Femur (tissue), 1 donor: ENCODE results near the gene RNF151.
"Not testable (repeated sequence)": the region's sequence is repeated elsewhere in the genome, so short reads cannot be mapped to it uniquely, and the experiment has no call there.

Experiments used
- DNase-seq: peaks from one replicate; pipeline ENCODE4 v3.0.0-alpha.2; 2017

The RNF151 gene

DNA sequence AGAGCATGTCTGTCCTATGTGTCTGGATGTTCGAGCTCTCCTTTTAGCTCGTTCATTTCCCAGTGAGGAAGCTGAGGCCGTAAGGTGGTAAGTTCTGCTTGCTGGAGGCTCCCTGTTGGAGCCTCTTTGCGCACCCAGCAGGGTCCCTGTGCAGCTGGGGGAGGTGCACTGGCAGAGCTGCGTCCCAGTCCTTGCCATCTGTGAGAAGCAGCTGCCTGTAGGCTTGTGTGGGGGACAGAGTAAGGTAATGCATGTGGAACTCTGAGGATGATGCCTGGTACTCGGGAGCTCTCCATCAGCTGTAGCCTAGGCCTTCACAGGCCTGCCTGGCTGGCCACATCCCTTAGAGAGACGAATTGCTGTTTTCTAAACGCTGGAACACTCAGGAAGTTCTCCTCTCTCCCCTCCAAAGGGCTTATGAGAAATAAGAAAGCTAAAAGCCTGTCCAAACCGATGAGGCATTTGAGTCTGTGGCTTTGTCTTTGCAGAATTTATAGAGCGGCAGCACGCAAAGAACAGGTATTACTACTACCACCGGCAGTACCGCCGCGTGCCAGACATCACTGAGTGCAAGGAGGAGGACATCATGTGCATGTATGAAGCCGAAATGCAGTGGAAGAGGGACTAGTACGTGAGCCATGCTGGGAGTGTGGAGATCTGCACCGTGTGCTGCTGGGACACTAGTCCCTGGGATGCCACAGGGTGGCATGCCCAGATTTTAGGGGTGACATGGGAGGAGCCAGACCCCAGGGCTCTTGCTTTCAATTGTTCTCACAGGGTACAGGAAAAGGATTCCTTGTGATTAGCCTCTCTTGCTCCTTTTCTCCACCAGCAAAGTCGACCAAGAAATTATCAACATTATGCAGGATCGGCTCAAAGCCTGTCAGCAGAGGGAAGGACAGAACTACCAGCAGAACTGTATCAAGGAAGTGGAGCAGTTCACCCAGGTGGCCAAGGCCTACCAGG lies 5.7 kb upstream of the RNF151 start:
- no peak for DNase-seq

DNA sequence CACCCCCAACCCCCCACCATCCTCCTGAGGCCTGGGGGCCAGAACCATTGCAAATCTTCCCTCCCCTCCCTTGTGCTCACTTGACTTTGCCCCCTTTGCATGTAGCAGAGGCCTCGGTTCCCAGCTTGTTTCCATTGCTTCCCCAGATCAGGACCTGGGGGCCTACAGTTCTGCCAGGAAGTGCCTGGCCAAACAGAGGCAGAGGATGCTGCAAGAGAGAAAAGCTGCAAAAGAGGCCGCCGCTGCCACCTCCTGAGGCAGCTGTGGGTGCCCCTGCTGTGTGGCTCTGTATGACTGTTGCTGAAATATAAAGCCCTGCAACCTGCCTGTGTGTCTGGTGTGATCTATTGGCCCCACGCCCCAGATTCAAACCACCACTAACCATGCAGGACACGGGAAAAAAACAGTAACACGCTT lies 5.0 kb upstream of the RNF151 start:
- no peak for DNase-seq

DNA sequence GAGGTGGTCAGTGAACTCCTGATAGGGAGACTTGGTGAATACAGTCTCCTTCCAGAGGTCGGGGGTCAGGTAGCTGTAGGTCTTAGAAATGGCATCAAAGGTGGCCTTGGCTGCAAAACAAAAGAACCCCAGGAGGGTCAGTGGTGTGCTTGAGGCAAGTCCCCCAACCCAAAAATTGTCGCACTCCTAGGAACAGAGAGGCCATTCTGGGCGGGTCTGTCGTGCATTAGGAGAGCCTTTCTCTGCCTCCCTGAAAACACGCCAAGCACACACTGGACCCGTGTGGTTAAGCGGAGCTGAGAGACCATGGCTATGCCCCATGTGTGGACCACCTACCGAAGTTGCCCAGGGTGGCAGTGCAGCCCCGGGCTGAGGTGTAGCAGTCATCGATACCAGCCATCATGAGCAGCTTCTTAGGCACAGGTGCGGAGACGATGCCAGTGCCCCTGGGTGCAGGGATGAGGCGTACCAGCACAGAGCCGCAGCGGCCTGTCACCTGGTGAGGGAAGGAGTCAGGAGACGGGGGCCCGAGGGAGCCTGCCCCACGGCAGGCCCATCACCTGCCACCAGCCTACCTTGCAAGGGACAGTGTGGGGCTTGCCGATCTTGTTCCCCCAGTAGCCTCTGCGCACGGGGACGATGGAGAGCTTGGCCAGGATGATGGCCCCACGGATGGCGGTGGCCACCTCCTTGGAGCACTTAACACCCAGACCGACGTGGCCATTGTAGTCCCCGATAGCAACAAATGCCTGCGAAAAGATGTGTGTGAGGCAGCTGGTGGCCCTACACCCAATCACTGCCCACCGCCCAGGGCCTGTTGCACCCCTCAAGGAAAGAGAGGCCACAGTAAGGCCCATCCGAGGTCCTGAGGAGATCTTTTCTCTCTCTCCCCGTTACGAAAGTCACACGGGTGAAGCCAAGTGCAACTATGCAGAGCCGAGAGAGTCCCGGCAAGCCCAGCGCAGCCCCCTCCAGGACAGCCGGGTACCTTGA lies 4.2 kb upstream of the RNF151 start:
- DNase-seq: not testable (repeated sequence)

DNA sequence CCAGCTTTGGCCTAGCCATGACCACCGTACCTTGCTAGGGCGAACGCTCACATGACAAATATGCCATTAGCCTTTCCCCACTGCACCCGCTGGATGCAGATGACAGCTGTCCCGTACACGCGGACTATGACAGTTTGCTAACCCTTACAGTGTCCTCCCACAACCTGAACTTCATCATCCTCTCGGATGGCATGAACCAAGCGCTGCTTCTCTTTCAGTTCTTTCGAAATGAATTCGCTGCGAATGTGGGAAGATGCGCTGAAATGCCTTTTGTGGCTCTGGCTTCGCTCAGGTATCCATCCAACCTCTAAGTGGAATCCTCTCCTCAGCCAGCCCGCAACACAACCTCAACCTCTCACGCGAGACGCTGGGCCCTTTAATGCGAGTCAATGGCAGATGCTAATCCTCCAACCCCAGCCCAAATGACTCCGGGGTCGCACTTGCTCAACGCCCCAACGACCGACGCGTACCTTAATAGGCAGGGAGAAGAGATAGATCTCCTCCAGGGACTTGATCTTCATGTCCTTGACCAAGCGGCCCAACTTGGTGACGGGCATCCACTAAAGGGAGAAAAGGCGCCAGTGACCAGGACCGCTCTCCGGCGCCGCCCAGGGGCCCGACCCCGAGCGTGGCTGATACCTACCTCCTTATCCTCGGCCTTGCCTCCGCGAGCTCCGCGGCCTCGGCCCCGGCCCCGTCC lies 2.7 kb upstream of the RNF151 start:
- DNase-seq: peak; percentile 65

DNA sequence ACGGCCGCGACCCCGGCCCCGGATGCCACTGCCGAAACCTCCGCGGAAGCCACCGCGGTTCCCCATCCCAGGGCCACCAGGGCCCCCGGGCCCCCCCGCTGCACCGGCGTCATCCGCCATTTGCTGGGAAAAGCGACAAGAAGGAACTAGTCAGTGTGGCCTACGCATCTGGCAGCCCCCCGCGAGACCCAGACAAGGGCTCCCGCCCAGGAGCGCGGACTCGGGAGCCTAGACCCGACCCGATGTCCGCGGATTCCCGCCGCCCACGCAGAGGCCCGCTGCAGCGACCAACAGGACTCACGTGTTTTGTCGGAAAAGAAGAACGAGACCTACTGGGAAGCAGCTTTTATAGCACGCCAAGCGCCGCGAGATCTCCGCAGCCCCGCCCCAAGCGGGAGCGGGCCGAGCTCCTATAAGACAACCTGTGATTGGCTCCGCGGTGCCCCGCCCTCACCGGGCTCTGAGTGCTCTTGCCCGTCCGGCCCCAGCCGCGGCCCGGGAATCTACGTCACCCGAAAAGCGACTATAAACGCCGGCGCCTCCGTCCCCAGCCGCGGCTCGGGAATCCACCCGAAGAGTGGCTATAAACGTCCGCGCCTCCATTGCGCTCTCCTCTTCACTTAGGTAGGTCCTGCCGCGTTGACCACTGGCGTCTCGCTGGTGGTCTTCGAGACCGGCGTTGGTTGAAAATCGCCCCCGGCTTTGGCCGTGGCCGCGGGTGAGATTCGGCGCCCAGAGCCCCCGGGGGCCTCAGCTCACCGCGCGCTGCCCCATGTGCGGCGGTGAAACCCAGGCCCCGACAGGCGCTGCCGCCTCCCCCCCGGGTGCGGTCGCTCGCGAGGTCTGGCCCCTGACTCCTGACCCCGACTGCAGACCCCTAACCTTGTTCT lies 1.9 kb upstream of the RNF151 start, which contains the start of gene RPS2:
Gene RPS2, minus strand, starts transcription at position 321 of the 890 bp plus-strand sequence. Its CDS starts 201 bp downstream, at position 120.
- DNase-seq: peak; percentile 99

DNA sequence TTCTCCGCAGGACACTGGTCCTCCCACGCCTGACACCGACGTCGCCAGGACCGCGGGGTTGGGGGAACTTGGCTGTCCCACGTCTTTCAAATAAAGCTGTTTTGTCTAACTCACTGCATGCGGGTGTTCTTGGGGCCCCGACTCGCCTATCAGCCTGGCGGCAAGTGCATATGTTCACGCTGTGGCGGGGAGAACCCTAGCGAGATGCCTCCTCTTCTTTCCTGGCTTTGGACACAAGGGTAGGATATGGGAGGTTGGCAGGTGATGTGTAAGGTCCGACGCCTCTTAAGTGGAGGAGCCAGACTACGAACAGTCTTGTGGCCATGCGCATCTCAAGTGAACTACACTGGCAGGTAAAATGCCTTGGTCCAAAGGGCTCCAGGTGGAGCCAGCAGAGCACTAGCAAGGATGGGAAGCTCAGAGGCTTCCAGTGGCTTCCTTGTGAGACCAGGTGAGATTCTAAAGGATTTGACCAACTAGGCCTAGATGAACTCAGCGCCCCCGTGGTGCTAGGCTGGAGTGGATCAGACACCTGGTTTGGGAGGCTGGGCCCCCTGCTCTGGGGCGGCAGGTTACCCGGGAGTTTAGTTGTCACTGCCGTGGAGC lies 1.2 kb upstream of the RNF151 start:
- no peak for DNase-seq

DNA sequence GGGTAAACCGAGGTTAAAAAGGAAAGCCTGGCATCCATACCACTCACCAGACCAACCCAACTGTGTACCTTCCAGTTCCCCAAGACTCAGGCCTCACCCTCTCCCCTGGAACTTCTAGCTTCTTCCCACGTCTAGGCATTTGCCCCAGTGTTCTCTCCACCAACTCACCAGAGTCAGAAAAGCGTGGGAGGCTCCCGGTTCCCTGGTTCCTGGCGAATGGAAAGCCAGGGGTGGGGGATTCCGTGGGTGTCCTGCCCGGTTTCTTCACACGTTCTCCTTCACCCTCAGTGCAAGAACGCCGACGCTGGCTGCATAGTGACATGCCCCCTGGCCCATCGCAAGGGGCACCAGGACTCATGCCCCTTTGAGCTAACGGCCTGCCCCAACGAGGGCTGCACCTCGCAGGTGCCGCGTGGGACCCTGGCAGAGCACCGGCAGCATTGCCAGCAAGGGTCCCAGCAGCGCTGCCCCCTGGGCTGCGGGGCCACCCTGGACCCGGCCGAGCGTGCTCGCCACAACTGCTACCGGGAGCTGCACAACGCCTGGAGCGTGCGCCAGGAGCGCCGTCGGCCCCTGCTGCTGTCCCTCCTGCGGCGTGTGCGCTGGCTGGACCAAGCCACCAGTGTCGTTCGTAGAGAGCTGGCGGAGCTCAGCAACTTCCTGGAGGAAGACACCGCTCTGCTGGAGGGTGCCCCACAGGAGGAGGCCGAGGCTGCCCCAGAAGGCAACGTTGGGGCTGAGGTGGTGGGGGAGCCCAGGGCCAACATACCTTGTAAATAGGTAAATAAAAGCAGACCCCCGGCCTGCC lies 1.7 kb downstream of the RNF151 start:
- no peak for DNase-seq

DNA sequence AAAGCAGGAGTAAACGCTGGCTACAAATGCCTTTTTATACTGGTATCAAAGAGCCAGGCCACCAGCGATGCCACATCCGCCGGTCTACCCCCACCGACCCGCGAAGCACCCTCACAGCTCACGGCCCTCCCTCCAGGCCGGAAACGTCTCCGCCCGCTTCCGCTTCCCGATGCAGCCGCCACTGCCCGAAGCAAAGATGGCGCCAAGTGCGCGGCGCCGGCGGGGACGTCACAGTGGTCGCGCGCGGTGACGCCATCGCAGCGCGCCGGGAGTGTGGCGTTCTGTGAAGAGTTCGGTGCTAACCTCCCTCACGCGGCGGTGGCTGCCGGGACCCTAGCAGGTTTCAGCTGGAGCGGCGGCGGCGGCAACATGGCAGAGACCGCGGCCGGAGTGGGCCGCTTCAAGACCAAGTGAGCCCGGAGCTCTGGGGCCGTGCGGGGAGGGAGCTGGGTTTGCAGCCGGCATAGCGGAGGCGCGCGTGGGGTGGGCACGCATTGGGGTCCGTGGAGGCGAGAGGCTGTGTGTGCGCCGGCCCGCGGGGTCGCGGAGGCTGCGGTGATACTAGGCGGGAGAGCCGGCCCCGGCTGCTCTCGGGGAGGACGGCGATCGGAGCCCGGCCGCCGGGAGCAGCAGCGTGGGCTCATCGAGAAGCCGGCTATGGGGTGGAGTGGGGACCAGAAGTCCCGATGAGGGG lies 5.3 kb downstream of the RNF151 start, which contains the start of gene TBL3:
Gene TBL3, plus strand, starts transcription at position 258 of the 694 bp plus-strand sequence. Its CDS starts 112 bp downstream, at position 370.
- DNase-seq: peak; percentile 97

DNA sequence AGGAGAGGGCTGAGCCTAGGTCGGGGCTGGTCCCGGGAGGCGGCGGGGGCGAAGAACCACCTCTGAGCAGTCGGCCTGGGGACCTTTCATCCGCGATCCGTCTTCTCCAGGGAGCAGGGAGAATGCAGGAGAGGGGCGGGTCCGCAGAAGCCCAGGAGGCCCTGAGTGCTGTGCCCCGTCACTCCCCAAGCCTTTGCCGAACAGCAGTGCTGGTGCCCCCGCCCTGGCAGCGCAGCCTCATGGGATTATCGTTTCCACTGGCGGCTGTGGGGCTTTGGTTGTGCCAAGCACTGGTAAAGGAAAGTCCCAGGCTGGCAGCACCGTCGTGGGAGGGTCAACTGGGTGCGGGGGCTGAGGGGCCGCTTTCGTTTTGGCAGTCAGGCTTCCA lies 5.8 kb downstream of the RNF151 start:
- no peak for DNase-seq

DNA sequence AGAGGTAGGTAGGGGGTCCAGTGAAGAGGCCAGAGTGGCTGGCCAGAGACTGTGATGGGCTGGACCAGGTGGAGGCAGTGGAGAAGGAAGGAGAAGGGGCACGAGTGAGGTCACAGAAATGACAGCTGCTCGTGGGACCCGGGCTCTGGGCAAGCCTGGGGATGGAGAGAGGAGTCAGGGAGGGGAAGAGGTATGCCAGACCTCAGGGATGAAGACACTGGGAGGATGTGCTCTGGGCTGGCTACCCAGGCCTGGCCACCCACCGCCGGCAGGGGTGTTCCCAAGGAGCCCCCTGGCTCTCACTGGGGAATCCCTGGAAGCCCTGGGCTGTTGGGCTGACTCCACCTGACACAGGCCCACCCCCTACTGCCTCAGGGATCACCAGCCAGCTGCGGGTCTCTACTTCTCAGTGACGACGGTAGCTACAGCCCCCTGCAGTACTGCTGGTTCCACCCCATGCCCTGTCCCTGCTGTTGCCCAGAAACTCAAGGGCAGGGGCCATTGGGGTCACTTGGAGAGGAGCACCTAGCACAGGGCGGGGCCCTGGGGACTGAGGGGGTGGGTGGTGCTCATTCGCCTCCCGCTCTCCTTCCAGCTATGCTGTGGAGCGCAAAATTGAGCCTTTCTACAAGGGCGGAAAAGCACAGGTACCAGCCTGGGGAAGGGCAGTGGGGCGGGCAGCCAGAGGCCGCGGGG lies 7.0 kb downstream of the RNF151 start:
- DNase-seq: no peak

DNA sequence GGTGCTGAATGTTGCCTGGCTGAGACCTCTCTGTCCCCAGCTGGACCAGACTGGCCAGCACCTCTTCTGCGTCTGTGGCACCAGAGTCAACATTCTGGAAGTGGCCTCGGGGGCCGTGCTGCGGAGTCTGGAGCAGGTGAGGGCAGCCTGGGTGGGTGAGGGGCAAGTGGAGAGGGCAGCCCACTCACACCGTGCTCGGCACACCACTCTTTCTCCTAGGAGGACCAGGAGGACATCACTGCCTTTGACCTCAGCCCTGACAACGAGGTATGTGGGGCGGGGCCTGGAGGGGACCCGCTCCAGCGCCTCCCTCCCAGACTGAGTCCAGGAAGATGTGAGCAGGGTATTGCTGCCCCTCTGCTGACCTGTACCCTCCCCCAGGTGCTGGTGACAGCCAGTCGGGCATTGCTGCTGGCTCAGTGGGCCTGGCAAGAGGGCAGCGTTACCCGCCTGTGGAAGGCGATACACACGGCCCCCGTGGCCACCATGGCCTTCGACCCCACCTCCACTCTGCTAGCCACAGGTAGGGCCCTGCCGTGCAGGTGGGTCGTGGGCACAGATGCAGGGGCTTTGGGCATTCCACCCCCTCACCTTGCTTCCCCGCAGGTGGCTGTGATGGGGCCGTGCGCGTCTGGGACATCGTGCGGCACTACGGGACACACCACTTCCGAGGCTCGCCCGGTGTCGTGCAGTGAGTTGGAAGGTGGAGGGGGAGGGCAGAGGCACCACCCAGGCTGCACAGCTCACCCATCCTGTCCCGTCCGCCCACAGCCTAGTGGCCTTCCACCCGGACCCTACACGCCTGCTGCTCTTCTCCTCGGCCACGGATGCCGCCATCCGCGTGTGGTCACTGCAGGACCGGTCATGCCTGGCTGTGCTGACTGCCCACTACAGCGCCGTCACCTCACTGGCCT lies 7.8 kb downstream of the RNF151 start:
- DNase-seq: no peak

DNA sequence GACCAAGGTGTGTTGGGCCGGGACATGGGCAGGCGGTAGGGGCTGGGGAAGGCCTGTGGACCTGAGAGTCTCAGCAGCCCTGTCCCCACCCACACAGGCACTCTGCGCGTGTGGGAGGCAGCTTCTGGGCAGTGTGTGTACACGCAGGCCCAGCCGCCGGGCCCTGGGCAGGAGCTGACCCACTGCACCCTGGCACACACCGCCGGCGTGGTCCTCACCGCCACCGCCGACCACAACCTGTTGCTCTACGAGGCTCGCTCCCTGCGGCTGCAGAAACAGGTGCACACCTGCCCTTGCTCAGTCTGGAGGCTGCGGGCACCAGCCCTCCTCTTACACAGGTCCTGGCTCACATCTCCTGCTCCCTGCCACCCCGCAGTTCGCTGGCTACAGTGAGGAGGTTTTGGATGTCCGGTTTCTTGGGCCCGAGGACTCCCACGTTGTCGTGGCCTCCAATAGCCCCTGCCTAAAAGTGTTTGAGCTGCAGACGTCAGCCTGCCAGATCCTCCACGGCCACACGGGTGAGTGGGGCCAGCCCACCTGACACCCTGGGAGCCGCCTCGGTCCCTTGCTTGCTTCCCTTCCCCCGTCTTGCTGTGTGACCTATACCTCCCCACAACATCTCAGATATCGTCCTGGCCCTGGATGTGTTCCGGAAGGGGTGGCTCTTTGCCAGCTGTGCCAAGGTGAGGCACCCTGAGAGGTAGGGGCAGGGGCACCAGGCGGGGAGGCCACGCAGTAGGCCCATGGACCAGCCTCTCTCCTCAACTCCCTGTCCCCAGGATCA lies 9.0 kb downstream of the RNF151 start:
- DNase-seq: no peak

DNA sequence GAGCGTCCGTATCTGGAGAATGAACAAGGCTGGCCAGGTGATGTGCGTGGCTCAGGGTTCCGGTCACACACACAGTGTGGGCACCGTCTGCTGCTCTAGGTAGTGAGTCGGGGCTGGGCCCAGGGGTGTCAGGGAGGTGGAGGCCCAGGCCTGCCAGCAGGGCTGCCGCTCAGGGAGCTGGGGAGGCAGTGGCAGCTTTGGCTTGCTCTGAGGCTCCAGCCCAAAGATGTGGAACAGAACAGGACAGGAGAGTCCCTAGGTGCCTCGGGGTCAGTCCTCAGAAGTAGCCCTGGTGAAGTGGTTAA lies 9.5 kb downstream of the RNF151 start:
- no peak for DNase-seq

DNA sequence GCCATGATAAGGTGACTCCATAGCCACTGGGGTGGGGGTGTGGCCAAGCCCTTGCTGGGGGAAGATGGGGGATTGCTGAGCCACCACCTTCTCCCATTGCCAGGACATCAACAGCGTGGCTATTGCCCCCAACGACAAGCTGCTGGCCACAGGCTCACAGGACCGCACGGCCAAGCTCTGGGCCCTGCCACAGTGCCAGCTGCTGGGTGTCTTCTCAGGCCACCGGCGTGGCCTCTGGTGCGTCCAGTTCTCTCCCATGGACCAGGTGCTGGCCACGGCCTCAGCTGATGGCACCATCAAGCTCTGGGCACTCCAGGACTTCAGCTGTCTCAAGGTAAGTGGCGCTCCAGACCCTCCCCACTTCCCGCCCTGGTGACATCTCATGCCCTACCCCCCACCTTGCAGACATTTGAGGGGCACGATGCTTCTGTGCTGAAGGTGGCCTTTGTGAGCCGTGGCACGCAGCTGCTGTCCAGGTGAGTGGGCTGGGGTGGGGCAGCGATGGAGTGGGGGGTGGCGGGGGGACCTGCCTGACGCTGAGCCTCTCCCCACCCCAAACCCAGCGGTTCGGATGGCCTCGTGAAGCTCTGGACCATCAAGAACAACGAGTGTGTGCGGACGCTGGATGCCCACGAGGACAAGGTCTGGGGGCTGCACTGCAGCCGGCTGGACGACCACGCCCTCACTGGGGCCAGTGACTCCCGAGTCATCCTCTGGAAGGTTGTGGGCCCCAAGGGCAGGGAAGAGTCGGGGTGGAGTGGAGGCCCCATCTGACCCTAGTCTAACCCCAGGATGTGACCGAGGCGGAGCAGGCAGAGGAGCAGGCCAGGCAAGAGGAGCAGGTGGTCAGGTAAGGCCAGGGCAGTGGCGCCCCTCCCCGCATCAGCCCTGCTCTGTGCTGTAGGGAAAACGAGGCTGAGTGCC lies 10.6 kb downstream of the RNF151 start:
- DNase-seq: no peak

DNA sequence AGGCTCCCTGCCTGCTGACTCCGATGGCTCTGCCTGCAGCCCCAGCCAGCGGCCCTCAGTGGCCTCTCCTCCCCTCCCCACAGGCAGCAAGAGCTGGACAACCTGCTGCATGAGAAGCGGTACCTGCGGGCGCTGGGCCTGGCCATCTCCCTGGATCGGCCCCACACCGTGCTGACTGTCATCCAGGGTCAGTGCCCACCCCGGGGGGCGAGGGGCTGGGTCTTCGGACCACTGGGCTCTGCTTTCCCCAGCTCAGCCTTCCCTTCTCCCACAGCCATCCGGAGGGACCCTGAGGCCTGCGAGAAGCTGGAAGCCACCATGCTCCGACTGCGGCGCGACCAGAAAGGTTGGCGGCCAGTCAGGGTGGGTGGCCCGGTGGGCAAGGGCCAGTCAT lies 11.2 kb downstream of the RNF151 start:
- no peak for DNase-seq
